Stimulated activated CD4-positive, alpha-beta T cell treated with anti-CD3 and anti-CD28 coated beads, Interleukin-4, amount 100 ng/mL, for 48 hours (primary cell): Measurements from ENCODE around the gene KRTAP5-8.
A peak's percentile ranks its signal among the peaks of the same experiment; 100 is the strongest.
"Not testable (repeated sequence)": the region's sequence is repeated elsewhere in the genome, so short reads cannot be mapped to it uniquely, and the experiment has no call there.

Source experiments
- DNase-seq, 2 donors: peaks; one replicate each; pipeline ENCODE4 v3.0.0-alpha.2; 2020; ENCODE audit warnings: low read depth in 2 of 2

KRTAP5-8 gene

DNA sequence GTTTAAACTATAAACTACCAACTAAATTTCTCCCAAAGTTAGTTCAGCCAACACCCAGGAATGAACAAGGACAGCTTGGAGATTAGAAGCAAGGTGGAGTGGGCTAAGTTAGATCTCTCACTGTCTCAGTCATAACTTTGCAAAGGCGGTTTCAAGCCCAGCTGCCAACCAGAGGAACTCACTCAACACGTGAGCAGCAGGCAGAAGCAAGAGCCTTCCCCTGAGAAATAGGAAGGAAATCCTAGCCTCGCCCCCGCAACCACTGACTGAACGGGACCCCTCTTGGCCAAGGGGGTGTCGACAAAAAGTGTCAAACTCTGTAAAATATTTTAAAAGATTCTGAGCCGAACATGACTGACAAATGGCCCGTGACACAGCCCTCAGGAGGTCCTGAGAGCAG, 6.0 kb downstream of the KRTAP5-8 start:
- no peak for DNase-seq

DNA sequence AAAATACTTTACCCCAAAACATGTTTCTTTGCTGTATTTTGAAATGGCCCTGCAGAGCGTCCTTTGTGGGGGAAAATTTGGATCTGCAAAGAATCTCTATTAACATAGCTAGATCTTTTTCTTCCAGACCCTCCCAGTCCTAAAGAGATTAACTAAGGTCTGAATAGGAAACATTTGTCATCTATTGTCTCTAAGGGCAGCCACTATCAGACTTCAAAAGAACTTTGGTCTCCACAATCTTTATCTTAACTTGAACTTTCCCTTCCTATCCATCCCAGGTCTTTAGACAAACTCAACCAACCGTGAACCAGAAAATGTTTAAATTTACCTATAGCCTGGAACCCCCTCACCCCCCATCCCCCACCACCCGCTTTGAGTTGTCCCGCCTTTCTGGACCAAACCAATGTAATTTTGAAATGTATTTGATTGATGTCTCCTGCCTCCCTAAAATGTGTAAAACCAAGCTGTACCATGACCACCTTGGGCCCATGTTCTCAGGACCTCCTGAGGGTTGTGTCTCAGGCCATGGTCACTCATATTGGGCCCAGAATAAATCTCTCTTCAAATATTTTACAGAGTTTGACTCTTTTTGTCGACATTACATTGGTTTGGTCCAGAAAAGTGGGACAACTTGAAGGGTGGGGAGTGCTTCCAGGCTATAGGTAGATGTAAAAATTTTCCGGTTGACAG, 6.8 kb downstream of the KRTAP5-8 start:
- no peak for DNase-seq

DNA sequence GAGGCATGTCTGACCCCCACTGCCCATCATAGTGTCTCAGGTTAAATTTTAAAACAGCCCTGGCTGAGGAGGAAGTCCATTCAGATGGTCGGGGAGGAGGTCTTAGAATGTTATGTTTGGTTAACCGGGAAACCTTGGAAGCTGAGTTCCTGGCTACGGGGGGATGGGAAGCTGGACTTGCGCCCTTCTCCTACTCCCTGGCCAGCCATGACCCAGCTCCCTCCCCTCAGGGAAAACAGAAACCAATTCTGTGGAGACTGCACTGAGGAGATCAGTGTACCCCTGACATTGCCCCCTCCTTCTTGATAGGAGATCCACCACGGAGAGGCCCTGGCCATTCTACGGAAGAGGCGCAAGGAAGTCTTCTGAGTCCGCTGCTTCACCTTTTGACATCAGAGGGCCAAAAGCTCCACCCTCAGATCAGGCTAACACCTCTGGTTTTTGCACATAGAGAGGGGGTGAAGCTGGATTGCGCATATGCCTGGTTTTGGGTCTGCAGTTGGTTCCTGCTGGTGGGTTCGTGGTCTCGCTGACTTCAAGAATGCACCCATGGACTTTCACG, 7.7 kb downstream of the KRTAP5-8 start:
- no peak for DNase-seq

DNA sequence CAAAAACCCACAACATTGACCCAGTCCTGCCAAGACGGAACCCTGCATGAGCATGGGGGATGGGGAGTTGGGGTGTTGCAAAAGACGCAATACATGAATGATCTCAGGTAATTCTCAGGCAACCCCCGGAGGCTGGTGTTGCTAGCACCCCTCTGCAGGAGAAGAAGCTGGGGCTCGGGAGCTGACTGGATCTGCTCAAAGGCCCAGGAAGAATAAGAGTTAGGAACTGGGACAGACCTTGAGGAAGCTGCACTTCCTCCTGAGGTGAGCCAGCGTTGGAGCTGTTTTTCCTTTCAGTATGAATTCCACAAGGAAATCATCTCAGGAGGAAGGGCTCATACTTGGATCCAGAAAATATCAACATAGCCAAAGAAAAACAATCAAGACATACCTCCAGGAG, 10.3 kb downstream of the KRTAP5-8 start, which contains the start of gene KRTAP5-9:
Gene KRTAP5-9, plus strand, starts transcription at position 301 of the 400 bp plus-strand sequence. CDS start 238 bp downstream, outside the sequence.
- DNase-seq: no peak

DNA sequence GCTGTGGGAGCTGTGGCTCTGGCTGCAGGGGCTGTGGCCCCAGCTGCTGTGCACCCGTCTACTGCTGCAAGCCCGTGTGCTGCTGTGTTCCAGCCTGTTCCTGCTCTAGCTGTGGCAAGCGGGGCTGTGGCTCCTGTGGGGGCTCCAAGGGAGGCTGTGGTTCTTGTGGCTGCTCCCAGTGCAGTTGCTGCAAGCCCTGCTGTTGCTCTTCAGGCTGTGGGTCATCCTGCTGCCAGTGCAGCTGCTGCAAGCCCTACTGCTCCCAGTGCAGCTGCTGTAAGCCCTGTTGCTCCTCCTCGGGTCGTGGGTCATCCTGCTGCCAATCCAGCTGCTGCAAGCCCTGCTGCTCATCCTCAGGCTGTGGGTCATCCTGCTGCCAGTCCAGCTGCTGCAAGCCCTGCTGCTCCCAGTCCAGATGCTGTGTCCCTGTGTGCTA, 10.9 kb downstream of the KRTAP5-8 start:
- no peak for DNase-seq

DNA sequence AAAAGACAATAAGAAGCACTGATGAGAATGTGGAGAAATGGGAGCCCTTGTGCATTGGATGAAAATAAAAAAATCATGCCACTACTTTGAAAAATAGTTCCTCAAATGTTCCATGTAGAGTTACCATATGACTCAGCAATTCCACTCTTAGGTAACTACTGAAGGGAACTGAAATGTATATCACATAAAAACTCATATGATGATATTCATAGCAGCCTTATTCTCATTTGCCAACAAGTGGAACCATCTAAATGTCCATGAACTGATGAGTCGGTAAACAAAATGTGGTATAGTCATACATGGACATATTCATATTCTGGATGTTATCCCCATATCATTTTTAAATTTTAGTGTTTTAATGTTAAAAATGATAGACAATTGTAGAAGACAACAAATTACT, 13.9 kb downstream of the KRTAP5-8 start:
- no peak for DNase-seq

DNA sequence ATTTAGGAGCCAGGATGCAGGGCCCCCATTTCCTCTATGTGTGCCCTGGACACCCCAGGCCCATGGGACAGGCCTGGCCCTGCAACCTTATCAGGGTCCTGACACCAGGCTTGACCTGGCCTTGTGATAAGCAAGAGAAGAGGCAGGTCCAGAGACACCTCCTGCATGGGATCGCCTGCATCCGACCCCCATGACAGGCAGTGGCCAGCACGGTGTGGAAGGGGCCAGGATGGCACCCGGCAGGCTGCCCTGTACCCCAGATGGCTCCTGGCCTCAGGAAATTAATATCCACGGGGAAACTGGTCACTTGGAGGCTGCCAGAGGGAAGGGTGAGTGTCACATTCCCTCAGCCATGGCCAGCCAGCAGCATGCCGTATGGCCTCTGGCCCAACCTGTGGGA, 17.2 kb downstream of the KRTAP5-8 start:
- no peak for DNase-seq

DNA sequence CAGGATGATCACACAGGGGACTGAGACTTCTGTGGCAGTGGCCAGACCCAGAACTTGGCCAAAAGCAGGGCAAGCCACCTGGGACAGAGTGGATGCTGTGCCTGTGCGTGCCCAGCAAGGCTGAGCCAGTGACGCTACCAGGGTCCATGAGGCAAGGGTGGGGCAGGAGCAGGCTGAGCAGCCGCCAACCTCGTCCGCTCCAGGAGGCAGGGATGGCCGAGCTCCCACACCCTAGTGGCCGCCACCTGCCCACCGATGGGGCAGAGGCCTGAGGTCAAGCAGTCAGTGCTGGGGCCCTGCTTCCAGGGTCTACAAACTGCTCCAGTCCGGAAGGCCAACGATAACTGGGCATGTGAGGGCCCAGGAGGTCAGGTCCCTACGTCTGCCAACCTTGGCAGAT, 17.7 kb downstream of the KRTAP5-8 start:
- no peak for DNase-seq

DNA sequence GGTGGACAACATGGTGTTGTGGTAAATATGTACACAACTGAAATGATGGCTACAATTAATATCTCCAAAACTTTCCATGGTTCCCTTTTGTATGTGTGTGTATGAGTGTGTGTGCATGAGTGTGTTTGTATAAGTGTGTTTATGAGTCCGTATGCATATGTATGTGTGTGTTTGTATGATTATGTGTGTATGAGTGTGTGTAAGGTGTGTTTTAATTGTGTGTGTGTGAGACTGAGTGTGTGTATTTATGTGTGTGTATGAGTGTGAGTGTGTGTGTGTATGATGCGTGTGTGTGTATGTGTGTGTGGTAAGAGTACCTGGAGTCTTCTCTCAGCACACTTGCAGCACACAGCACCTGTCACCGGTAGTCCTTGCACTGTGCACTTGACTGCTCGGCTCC, 18.2 kb downstream of the KRTAP5-8 start:
- no peak for DNase-seq

DNA sequence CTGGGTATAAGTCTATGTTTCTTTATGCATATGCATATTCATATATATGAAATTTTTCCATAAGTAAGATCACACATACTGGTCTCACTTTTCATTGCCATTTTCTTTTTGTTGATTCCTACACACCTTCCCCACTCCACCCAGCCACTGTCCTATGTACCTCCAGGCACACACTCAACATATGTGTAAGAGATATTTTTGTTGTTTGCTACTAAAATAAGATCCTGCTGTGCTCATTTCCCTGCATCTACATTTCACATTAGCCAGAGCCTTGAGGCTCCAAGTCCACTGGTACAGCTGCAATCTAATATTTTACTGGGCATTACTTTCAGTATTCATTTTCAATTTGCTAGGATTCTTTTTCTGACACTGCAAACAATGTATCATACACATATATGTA, 19.4 kb downstream of the KRTAP5-8 start:
- DNase-seq: no peak

DNA sequence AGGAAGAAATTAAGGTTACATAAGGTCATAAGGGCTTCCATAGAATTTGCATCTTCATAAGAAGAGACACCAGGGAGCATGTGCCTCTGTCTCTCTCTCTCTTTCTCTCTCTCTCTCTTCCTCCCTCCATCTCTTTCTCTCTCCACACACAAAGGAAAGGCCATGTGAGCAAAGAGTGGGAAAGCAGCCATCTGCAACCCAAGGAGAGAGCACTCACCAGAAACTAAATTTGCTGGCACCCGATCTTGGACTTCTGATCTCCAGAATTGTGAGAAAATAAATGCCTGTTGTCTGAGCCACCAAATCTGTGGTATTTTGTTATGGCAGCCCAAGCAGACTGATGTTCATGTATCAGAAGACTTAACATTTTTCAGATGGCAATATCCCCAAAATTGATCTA, 21.2 kb downstream of the KRTAP5-8 start:
- no peak for DNase-seq

DNA sequence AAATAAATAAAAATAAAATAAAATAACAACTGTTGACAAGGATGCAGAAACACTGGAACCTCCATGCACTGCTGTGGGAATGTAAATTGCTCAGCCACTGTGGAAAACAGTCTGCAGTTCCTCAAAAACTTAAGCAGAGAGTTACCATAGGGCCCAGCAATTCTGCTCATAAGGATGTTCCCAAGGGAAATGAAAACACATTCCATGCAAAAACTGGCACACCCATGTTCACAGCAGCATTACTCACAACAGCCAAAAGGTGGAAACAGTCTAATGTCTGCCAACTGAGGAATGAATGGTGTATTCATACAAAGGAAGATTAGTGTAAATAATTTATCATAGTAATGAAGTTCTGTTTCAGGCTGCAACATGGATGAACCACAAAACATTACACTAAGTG, 24.3 kb downstream of the KRTAP5-8 start:
- no peak for DNase-seq

DNA sequence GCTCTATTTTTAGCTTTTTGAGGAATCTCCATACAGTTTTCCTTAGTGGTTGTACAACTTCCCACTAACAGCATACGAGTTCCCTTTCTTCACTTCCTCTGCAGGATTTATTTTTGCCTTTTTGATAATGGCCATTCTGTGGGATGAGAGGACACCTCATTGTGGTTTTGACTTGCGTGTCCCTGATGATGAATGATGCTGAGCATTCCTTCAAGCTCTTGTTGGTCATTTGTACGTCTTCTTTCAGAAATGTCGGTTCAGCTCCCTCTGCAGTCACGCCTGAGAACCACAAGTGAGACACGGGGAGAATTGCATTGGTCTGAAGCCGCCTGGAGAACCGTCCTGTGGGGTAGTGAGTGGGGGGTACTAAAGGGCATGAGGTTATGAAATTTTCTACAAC, 25.6 kb downstream of the KRTAP5-8 start:
- peak in 1 of 2 donors; percentile 11 for DNase-seq

DNA sequence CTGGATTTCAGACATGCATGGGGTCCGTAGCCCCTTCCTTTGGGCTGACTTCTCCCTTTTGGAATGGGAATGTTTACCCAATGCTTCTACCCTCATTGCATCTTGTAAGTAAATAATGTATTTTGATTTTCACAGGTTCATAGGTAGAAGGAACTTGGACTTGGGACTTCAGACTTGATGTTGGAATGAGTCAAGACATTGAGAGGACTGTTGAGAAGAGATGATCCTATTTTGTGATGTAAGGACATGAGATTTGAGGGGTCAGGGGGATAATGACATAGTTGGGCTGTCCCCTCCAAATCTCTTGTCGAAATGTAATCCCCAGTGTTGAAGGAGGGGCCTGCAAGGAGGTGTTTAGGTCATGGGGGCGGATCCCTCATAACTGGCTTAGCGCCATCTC, 26.6 kb downstream of the KRTAP5-8 start:
- no peak for DNase-seq

DNA sequence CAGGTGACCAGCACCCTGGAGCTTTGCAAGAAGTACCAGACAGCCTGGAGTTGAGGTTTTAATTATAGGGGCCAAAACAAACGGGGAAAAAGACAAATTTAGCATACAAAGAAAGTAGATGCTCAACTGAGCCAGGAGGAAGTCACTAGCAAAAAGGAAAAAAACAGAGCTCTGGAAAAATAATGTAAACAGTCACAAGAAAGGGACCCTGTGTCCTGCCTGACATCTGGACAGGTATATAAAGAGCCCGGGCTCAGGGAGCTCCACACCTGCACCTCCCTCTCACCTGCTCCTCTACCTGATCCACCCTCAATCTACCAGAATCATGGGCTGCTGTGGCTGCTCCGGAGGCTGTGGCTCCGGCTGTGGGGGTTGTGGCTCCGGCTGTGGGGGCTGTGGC, 27.4 kb downstream of the KRTAP5-8 start, which contains the start of gene KRTAP5-10:
Gene KRTAP5-10, plus strand, starts transcription at position 301 of the 400 bp plus-strand sequence. Its CDS starts 25 bp downstream, at position 326.
- DNase-seq: no peak

DNA sequence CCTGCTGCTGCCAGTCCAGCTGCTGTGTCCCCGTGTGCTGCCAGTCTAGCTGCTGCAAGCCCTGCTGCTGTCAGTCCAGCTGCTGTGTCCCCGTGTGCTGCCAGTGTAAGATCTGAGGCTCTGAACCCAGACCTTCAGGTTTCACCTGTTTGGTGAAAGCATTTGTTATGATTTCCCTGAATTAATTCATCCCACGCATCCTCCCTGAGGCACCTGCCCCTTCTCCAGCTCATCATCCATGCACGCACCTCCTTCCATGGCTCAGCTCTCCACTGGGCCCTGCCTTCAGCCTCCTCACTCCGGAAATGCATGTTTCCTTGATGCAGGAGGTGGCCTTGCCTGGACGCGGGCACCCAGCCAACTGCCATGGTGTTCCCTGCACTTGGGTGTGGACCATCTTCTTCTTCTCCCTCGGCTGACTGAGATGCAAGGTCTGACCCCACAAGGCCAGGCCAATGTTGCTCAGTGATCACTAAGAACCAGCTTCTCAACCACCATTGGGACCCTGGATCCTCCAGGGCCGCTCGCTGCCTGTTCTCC, 28.3 kb downstream of the KRTAP5-8 start:
- no peak for DNase-seq

DNA sequence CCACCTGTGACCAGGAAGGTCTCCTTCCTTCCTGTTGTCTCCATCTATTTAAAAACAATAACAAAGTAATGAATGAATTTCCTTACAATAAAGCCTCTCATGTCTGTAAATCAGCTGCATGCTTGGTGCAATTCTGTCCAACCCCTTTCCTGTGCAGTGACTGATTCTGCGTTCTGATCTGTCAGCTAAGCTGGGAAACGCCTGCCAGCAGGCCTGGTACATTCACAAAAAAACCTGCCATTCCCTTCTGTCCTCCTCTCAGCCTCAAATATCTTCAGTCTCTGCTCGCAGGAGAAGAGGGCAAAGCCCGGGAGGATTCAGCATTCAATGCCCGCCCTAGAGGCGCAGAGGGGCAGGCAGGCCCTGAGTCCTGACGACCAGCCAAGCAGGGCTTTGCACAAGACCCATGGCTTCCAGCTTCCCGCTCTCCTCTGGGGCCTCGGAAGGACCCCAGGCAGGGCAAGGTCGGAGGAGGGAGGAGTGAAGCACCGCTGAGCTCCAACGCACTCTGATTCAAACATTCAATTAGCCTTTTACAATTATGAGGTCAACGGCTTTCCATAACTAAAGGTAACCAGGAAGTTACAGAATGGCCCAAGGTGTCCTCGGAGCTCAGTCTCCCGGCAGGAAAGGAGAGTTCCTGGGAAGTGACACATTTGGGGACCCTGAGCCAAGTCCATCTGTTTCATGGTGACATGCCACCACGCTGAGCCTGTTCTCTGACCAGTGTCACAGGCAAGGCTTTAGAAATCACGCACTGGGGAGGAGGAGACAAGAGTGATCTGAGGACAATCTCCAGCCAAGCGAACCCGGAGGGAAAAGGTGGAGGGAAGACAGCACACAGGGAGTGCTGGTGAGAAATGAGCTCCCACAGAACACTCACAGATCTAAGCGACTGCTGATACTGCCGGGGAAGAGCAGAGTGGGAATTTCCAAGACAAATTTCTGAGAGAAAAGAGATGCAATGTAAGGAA, 29.1 kb downstream of the KRTAP5-8 start:
- not testable (repeated sequence) for DNase-seq

DNA sequence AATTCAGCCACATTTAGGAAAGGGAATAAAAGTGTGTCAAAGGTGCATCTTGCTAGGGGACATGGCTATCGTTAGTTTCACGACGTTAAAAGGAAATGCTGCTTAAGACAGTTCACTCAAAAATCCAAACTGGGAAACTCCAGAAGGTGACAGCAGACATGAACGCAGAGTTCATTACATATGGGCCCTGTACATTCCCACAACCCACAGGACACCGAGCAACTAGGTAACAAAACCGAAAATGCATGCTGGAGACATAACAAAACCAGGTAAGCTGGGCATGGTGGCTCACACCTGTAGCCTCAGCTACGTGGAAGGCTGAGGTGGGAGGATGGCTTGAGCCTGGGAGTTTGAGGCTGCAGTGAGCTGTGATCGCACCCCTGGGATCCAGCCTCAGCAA, 29.8 kb downstream of the KRTAP5-8 start:
- DNase-seq: not testable (repeated sequence)

DNA sequence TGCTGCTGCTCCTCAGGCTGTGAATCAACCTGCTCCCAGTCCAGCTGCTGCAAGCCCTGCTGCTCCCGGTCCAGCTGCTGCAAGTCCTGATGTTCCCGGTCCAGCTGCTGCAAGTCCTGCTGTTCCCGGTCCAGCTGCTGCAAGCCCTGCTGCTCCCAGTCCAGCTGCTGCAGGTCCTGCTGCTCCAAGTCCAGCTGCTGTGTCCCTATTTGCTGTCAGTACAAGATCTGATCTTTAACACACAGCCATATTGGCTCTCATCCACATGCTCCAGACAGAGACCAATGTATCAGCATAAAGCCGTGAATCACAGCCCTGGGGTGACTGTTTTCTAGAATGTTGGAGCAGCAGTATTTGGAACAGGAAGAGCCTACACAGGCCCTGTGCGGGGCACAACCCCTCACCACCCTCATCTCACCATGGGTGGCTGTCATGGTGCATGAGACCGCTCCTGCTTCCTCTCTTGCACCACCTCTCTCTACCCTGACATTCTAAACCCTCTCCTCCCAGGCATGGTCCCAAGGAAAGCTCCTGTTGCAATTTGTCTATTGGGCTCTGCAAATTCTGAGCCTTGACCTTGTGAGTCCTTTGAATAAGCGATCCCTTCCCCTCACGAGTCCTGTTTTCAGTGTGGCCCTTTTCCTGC, 31.0 kb downstream of the KRTAP5-8 start:
- no peak for DNase-seq

DNA sequence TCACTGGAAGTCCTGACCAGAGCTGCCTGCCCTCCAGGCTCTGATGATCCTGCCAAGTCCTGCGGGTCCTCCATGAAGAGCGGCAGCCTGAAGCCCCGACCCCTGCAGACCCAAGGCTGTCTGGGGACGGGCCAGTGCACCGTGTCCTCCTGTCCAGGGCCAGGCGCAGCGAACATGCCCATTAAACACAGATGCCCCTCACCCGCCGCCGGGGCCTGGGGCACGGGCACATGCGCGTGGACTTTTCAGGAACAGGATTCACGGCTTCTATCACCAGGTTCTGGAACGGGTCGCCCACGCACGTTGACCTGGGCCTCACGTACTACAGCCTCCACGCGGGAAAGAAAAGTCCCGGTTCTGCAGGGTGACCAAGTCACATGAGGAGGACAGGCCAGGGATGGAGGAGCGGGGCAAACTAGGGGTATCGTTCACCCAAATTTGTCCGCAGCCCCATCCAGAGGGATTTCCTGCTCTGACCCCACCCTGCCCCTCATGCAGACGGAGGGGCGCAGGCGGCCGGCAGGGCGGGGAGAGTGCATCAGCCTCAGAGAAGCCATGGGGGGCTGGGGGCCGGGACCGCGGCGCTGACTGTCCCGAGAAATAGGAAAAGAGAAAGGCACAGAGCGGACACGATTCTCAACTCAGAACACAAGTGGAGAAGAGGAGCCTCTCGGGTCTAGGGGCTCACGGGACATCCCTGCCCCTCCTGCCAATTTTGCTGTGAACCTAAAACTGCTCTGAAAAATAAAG, 33.5 kb downstream of the KRTAP5-8 start:
- not testable (repeated sequence) for DNase-seq

DNA sequence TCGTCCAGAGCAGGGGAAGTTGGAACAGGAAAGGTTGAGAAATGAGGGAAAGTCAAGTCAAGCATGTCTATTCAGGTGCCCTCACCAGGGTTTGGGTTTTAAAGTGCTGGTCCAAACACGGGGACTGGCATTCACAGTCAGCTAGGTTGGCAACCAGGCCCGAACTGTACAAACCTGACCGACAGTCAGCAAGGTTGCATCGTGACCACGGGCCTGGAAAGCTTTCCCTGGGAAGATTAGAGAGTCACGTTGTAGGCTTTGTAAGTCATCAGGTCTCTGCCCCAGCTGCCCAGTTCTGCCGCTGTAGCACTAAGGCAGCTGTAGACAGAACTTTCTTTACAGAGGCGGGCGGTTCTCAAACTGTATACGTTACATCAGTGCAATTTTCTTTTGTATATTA, 35.0 kb downstream of the KRTAP5-8 start:
- DNase-seq: no peak
